ENCODE results near the gene USP25. TPM values are rescaled to one million over a fixed set of nuclear protein-coding genes. Genes with fewer than 3 reads are reported as not detected.

The USP25 gene
- total and polyA plus RNA-seq, 8 donors = 8.2 to 91.6 (median 25.5) TPM

DNA sequence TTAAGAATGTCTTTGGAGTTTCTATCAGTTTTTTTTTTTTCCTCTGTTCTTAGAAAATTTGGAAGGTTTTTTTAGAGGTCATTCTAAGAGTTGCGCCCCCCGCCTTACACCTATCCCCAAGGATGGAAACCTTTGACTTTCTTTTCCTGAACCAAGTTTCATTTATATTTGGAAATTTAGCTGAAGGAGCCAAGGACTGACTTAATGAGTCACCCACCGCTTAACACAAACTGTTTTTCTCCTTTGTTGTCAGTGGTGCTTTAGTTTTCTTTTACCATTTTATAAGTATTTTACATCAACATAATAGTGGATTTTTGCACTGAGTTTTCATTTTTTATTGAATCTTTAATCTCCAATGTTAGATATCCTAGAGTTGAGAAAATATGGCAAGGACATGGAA is 25.3 kb downstream of the USP25 start:
- Histone ChIP-seq H3K36me3 (no peaks in the 10 kb centered on the region), H3K27ac (no peak overlapping the region), H3K9me3 (no peaks in the 10 kb centered on the region), H3K4me1 (peaks cover 45 to 78% (median 60%) of the 10 kb centered on the region in 4 donors), H3K27me3 (no peaks in the 10 kb centered on the region), H3K4me3 (no peak overlapping the region)
- DNase-seq = no peak
- intact Hi-C loops (cut with DNase I; ENCODE audit: low total_unique reads) = no loop called here
- TF ChIP-seq, protein P1, sequence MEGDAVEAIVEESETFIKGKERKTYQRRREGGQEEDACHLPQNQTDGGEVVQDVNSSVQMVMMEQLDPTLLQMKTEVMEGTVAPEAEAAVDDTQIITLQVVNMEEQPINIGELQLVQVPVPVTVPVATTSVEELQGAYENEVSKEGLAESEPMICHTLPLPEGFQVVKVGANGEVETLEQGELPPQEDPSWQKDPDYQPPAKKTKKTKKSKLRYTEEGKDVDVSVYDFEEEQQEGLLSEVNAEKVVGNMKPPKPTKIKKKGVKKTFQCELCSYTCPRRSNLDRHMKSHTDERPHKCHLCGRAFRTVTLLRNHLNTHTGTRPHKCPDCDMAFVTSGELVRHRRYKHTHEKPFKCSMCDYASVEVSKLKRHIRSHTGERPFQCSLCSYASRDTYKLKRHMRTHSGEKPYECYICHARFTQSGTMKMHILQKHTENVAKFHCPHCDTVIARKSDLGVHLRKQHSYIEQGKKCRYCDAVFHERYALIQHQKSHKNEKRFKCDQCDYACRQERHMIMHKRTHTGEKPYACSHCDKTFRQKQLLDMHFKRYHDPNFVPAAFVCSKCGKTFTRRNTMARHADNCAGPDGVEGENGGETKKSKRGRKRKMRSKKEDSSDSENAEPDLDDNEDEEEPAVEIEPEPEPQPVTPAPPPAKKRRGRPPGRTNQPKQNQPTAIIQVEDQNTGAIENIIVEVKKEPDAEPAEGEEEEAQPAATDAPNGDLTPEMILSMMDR (IDR thresholded peaks at IDR 0.05) = no peak
- TF ChIP-seq POLR2AphosphoS5 (IDR thresholded peaks at IDR 0.05) (no peak), POLR2A (IDR thresholded peaks at IDR 0.05) (no peak), EP300 (IDR thresholded peaks at IDR 0.05) (no peak)
- 81 to 92% (median 87%) methylated on average over 3 of the region's 3 CpGs for WGBS, 5 donors

DNA sequence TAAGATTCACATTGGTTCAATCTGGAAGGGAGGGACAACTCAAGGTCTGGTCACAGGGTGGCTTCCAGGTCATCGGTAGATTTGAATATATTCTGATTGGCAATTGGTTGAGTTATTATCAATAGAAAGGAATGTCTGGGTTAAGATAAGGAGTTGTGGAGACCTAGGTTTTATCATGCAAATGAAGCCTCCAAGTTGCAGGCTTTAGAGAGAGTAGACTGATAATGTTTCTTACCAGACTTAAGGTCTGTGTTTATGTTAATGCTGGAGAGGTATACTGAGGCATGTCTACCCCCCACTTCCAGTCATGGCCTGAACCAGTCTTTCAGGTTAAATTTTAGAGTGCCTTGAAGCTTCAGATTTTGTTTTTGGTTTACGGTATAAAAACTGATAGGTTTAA is 29.7 kb downstream of the USP25 start:
- 70 to 86% (median 82%) methylated on average over 2 of the region's 2 CpGs for WGBS, 5 donors
- H3K36me3 ChIP-seq = no peaks in the 10 kb centered on the region
- H3K27ac ChIP-seq = no peak overlapping the region

DNA sequence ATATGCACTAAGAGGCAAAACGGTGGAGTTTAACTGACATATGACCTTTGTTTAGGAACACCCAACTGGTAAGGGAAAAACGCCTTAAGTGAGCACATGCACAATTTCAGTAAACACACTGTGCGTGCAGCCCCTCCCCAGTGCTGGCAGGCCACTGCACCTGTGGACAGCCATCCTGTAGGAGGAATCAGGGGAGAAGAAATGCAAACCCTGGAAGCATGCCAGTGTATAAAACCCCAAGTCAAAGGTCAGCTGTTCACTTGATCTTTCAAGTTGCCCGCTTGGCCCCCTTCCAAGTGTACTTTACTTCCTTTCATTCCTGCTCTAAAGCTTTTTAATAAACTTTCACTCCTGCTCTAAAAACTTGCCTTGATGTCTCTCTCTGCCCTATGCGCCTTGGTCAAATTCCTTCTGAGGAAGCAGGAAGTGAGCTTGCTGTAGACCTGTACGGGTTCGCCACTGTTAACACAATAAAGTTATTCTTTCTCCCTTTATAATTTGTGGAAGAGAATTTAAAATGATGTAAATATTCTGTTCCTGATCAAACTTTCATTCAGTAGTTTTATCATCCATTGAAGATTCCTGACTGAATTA is 31.8 kb downstream of the USP25 start:
- 34 to 50% (median 46%) methylated on average over 7 of the region's 7 CpGs for WGBS, 5 donors
- Histone ChIP-seq H3K4me1 (peaks cover 10 to 51% (median 32%) of the 10 kb centered on the region in 4 donors), H3K27me3 (no peaks in the 10 kb centered on the region), H3K4me3 (no peak overlapping the region), H3K9me3 (no peaks in the 10 kb centered on the region), H3K27ac (peak overlapping the region in 3 of 5 donors; percentile 18 to 31 (median 23)), H3K36me3 (no peaks in the 10 kb centered on the region)
- intact Hi-C loops (cut with DNase I; ENCODE audit: low total_unique reads) = no loop called here
- DNase-seq = peak; percentile 75 to 77
- TF ChIP-seq, protein P1 (IDR thresholded peaks at IDR 0.05) = no peak
- peak in 1 of 3 donors; percentile 24 for TF ChIP-seq POLR2AphosphoS5 (IDR thresholded peaks at IDR 0.05)

More for the DNA sequence above, 29.7 kb downstream of the USP25 start:
- H3K9me3 ChIP-seq = no peaks in the 10 kb centered on the region
- no peak overlapping the region for H3K4me3 ChIP-seq
- TF ChIP-seq, protein P1 (IDR thresholded peaks at IDR 0.05) = no peak
- TF ChIP-seq POLR2AphosphoS5 (IDR thresholded peaks at IDR 0.05) (no peak), EP300 (IDR thresholded peaks at IDR 0.05) (no peak), POLR2A (IDR thresholded peaks at IDR 0.05) (no peak)
- intact Hi-C loops (cut with DNase I; ENCODE audit: low total_unique reads) = no loop called here
- DNase-seq = no peak
- H3K27me3 ChIP-seq = no peaks in the 10 kb centered on the region
- peaks cover 20 to 63% (median 40%) of the 10 kb centered on the region in 4 donors for H3K4me1 ChIP-seq

DNA sequence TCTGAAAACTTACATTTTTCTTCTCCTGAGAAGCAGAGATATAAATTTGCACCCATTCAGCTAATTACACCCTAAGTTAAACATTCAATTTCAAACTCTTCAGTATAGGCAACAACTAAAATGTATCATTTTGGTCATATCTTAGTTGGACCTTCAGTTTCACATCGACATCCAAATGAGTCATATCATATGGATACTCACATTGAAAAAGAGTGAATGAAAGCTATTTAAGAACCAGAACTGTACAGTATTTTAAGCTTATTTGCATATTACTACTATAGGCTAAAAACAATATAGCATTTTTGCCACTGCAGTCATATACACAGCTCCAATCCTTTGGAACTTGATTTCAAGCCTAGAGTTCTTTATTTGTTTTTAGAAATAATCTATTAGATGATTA is 33.6 kb downstream of the USP25 start:
- Histone ChIP-seq H3K9me3 (no peaks in the 10 kb centered on the region), H3K27me3 (no peaks in the 10 kb centered on the region), H3K4me3 (no peak overlapping the region), H3K27ac (no peak overlapping the region), H3K4me1 (peaks cover 16 to 64% (median 37%) of the 10 kb centered on the region in 4 donors), H3K36me3 (no peaks in the 10 kb centered on the region)
- no peak for DNase-seq
- intact Hi-C loops (cut with DNase I; ENCODE audit: low total_unique reads) = no loop called here
- 65 to 85% (median 77%) methylated on average over 1 of the region's 1 CpG for WGBS, 5 donors
- TF ChIP-seq, protein P1 (IDR thresholded peaks at IDR 0.05) = no peak
- no peak for TF ChIP-seq POLR2A (IDR thresholded peaks at IDR 0.05)
